HUES64 (cell line): ENCODE measurements around the gene ETV4.

Experiments
- H3K27ac ChIP-seq: 2 replicates; pipeline ENCODE4 v1.7.0; 2013; ENCODE audit warnings: low read depth, low read length, inconsistent platforms
- H3K27me3 ChIP-seq: 2 replicates; pipeline ENCODE4 v1.6.1; 2013; ENCODE audit warnings: mild to moderate bottlenecking, low read length; ENCODE audit not compliant: insufficient read depth
- H3K36me3 ChIP-seq: 2 replicates; pipeline ENCODE4 v1.6.1; 2013; ENCODE audit warnings: mild to moderate bottlenecking, low read length; ENCODE audit not compliant: insufficient read depth
- H3K4me1 ChIP-seq: 2 replicates; pipeline ENCODE4 v1.6.1; 2013; ENCODE audit warnings: mild to moderate bottlenecking, low read length, moderate library complexity; ENCODE audit not compliant: insufficient read depth
- H3K4me3 ChIP-seq: 2 replicates; pipeline ENCODE4 v1.5.1; 2013; ENCODE audit warnings: mild to moderate bottlenecking, low read length, moderate library complexity
- H3K9ac ChIP-seq: 2 replicates; pipeline ENCODE4 v1.6.1; 2013; ENCODE audit warnings: mild to moderate bottlenecking, low read depth, low read length
- H3K9me3 ChIP-seq: 2 replicates; pipeline ENCODE4 v1.6.1; 2013; ENCODE audit warnings: low read depth, low read length; ENCODE audit not compliant: insufficient read depth
- WGBS: fragments of 150-250, 120-280 bp; methylation state at CpG from one replicate; pipeline ENCODE4 v1.1.7; 2013; ENCODE audit warnings: missing lambda C conversion rate; 5-methylcytosine and 5-hydroxymethylcytosine counted together

The ETV4 gene

GRCh38 chr17:43553573-43553972, 7.4 kb upstream of the ETV4 start:
- H3K36me3 ChIP-seq, result no peaks in the 10 kb centered on the region
- H3K27me3 ChIP-seq, result no peaks in the 10 kb centered on the region
- no peak overlapping the region for H3K27ac ChIP-seq
- H3K4me3 ChIP-seq, result no peak overlapping the region
- peaks cover 27% of the 10 kb centered on the region for H3K4me1 ChIP-seq
- H3K9me3 ChIP-seq, result no peaks in the 10 kb centered on the region
- no peak overlapping the region for H3K9ac ChIP-seq
- WGBS, result 32% methylated on average over 2 of the region's 2 CpGs

GRCh38 chr17:43552229-43552837, 6.2 kb upstream of the ETV4 start:
- Histone ChIP-seq H3K9ac (no peak overlapping the region), H3K36me3 (no peaks in the 10 kb centered on the region), H3K4me1 (peaks cover 35% of the 10 kb centered on the region), H3K4me3 (no peak overlapping the region), H3K27me3 (peaks cover 9% of the 10 kb centered on the region), H3K9me3 (no peaks in the 10 kb centered on the region), H3K27ac (no peak overlapping the region)
- WGBS, result 86% methylated on average over 8 of the region's 8 CpGs

GRCh38 chr17:43550754-43551153, 4.6 kb upstream of the ETV4 start:
- peaks cover 18% of the 10 kb centered on the region for H3K27me3 ChIP-seq
- H3K4me1 ChIP-seq, result peaks cover 42% of the 10 kb centered on the region
- H3K9me3 ChIP-seq, result no peaks in the 10 kb centered on the region
- H3K27ac ChIP-seq, result no peak overlapping the region
- WGBS, result 94% methylated on average over 4 of the region's 4 CpGs
- no peak overlapping the region for H3K4me3 ChIP-seq
- no peaks in the 10 kb centered on the region for H3K36me3 ChIP-seq
- H3K9ac ChIP-seq, result no peak overlapping the region

- 62% methylated on average over 5 of the region's 5 CpGs for WGBS
- Histone ChIP-seq H3K27ac (no peak overlapping the region), H3K36me3 (no peaks in the 10 kb centered on the region), H3K27me3 (peaks cover 18% of the 10 kb centered on the region), H3K9me3 (no peaks in the 10 kb centered on the region), H3K9ac (no peak overlapping the region), H3K4me3 (no peak overlapping the region), H3K4me1 (peaks cover 35% of the 10 kb centered on the region)
These were observed 3.4 kb upstream of the ETV4 start for GRCh38 chr17:43549496-43549895.

- 83% methylated on average over 2 of the region's 3 CpGs for WGBS
- H3K9ac ChIP-seq, result no peak overlapping the region
- H3K27ac ChIP-seq, result no peak overlapping the region
- H3K4me3 ChIP-seq, result no peak overlapping the region
- H3K36me3 ChIP-seq, result no peaks in the 10 kb centered on the region
- H3K27me3 ChIP-seq, result peaks cover 18% of the 10 kb centered on the region
- H3K4me1 ChIP-seq, result peaks cover 32% of the 10 kb centered on the region
- no peaks in the 10 kb centered on the region for H3K9me3 ChIP-seq
These were observed 2.7 kb upstream of the ETV4 start for GRCh38 chr17:43548689-43549379.

GRCh38 chr17:43547659-43548256, 1.6 kb upstream of the ETV4 start:
- Histone ChIP-seq H3K4me1 (peaks cover 36% of the 10 kb centered on the region), H3K27me3 (peaks cover 18% of the 10 kb centered on the region), H3K4me3 (no peak overlapping the region), H3K9me3 (no peaks in the 10 kb centered on the region), H3K27ac (no peak overlapping the region), H3K36me3 (no peaks in the 10 kb centered on the region), H3K9ac (no peak overlapping the region)

GRCh38 chr17:43547189-43547550, 1.0 kb upstream of the ETV4 start:
- Histone ChIP-seq H3K27ac (no peak overlapping the region), H3K36me3 (no peaks in the 10 kb centered on the region), H3K27me3 (peaks cover 18% of the 10 kb centered on the region), H3K9ac (no peak overlapping the region), H3K4me1 (peaks cover 42% of the 10 kb centered on the region), H3K4me3 (peak overlapping the region; percentile 76; the same call in 1 of the 2 replicates), H3K9me3 (no peaks in the 10 kb centered on the region)
- WGBS, result 82% methylated on average over 2 of the region's 2 CpGs

GRCh38 chr17:43545383-43545632, 832 bp downstream of the ETV4 start:
- 0% methylated on average over 21 of the region's 21 CpGs for WGBS
- peak overlapping the region; percentile 76 for H3K9ac ChIP-seq
- H3K27ac ChIP-seq, result peak overlapping the region; percentile 88
- H3K4me3 ChIP-seq, result peak overlapping the region; percentile 76
- H3K4me1 ChIP-seq, result peaks cover 60% of the 10 kb centered on the region
- no peaks in the 10 kb centered on the region for H3K36me3 ChIP-seq
- peaks cover 18% of the 10 kb centered on the region for H3K27me3 ChIP-seq
- H3K9me3 ChIP-seq, result no peaks in the 10 kb centered on the region

- H3K4me1 ChIP-seq, result peaks cover 55% of the 10 kb centered on the region
- no peaks in the 10 kb centered on the region for H3K9me3 ChIP-seq
- H3K4me3 ChIP-seq, result peak overlapping the region; percentile 76
- peak overlapping the region; percentile 88; the same call in 1 of the 2 replicates for H3K27ac ChIP-seq
- H3K9ac ChIP-seq, result peak overlapping the region; percentile 76
- H3K36me3 ChIP-seq, result no peaks in the 10 kb centered on the region
- H3K27me3 ChIP-seq, result peaks cover 18% of the 10 kb centered on the region
- WGBS, result 6% methylated on average over 7 of the region's 7 CpGs
These were observed 2.2 kb downstream of the ETV4 start for GRCh38 chr17:43543771-43544575.

- Histone ChIP-seq H3K27ac (no peak overlapping the region), H3K36me3 (no peaks in the 10 kb centered on the region), H3K9me3 (no peaks in the 10 kb centered on the region), H3K9ac (no peak overlapping the region), H3K27me3 (peaks cover 18% of the 10 kb centered on the region), H3K4me3 (peak overlapping the region; percentile 76), H3K4me1 (peaks cover 57% of the 10 kb centered on the region)
- WGBS, result 14% methylated on average over 4 of the region's 4 CpGs
These were observed 2.8 kb downstream of the ETV4 start for GRCh38 chr17:43543300-43543699.

- Histone ChIP-seq H3K4me1 (peaks cover 58% of the 10 kb centered on the region), H3K9ac (no peak overlapping the region), H3K9me3 (no peaks in the 10 kb centered on the region), H3K27me3 (peaks cover 14% of the 10 kb centered on the region), H3K36me3 (no peaks in the 10 kb centered on the region), H3K27ac (no peak overlapping the region), H3K4me3 (peak overlapping the region; percentile 76)
- 12% methylated on average over 6 of the region's 8 CpGs for whole genome bisulfite sequencing
These were observed 3.3 kb downstream of the ETV4 start for GRCh38 chr17:43542859-43543258.
